ENCODE results near the gene GDF15. TPM values are rescaled to one million over a fixed set of nuclear protein-coding genes. Genes with fewer than 3 reads are reported as not detected.
A peak's percentile ranks its signal among the peaks of the same experiment; 100 is the strongest.

GDF15 gene
- total RNA-seq, 2 donors from 2014 or later, result 0.45 to 0.50 TPM

- no peak overlapping the region for H3K27ac Mint-ChIP-seq
- H3K36me3 Mint-ChIP-seq (ENCODE audit: low read depth), result peaks cover 20% of the 10 kb centered on the region
- H3K4me3 Mint-ChIP-seq, result peak overlapping the region; percentile 59
- H3K27me3 Mint-ChIP-seq, result no peaks in the 10 kb centered on the region
- H3K9me3 Mint-ChIP-seq, result no peaks in the 10 kb centered on the region
- H3K4me1 Mint-ChIP-seq, result no peaks in the 10 kb centered on the region
- no peak for ATAC-seq (replicated peaks)
Measured at GRCh38 chr19:18433735-18434398, 47.9 kb downstream of the GDF15 start.

GRCh38 chr19:18434411-18435175 lies 48.6 kb downstream of the GDF15 start:
- H3K4me3 Mint-ChIP-seq, result peak overlapping the region; percentile 59
- H3K27ac Mint-ChIP-seq, result no peak overlapping the region
- peaks cover 20% of the 10 kb centered on the region for H3K36me3 Mint-ChIP-seq (ENCODE audit: low read depth)
- no peaks in the 10 kb centered on the region for H3K27me3 Mint-ChIP-seq
- no peaks in the 10 kb centered on the region for H3K4me1 Mint-ChIP-seq
- no peak for ATAC-seq (replicated peaks)
- no peaks in the 10 kb centered on the region for H3K9me3 Mint-ChIP-seq

- no peak overlapping the region for H3K4me3 Mint-ChIP-seq
- no peaks in the 10 kb centered on the region for H3K9me3 Mint-ChIP-seq
- no peak overlapping the region for H3K27ac Mint-ChIP-seq
- ATAC-seq (replicated peaks), result no peak
- peaks cover 20% of the 10 kb centered on the region for H3K36me3 Mint-ChIP-seq (ENCODE audit: low read depth)
- H3K4me1 Mint-ChIP-seq, result no peaks in the 10 kb centered on the region
- no peaks in the 10 kb centered on the region for H3K27me3 Mint-ChIP-seq
Measured at GRCh38 chr19:18435178-18435841, 49.4 kb downstream of the GDF15 start.

- Mint-ChIP-seq H3K27ac (no peak overlapping the region), H3K9me3 (no peaks in the 10 kb centered on the region), H3K4me1 (no peaks in the 10 kb centered on the region), H3K4me3 (peak overlapping the region; percentile 65), H3K36me3 (ENCODE audit: low read depth) (peaks cover 20% of the 10 kb centered on the region), H3K27me3 (no peaks in the 10 kb centered on the region)
- no peak for ATAC-seq (replicated peaks)
Measured at GRCh38 chr19:18435842-18436670, 50.1 kb downstream of the GDF15 start.

GRCh38 chr19:18436671-18437490 lies 50.9 kb downstream of the GDF15 start:
- Mint-ChIP-seq H3K36me3 (ENCODE audit: low read depth) (peaks cover 18% of the 10 kb centered on the region), H3K4me3 (peak overlapping the region; percentile 65), H3K4me1 (no peaks in the 10 kb centered on the region), H3K9me3 (no peaks in the 10 kb centered on the region), H3K27me3 (no peaks in the 10 kb centered on the region), H3K27ac (no peak overlapping the region)
- peak; percentile 51 for ATAC-seq (replicated peaks)

- ATAC-seq (replicated peaks), result peak; percentile 31
- Mint-ChIP-seq H3K9me3 (peaks cover 5% of the 10 kb centered on the region), H3K4me1 (peaks cover 7% of the 10 kb centered on the region), H3K36me3 (ENCODE audit: low read depth) (peaks cover 20% of the 10 kb centered on the region), H3K27me3 (no peaks in the 10 kb centered on the region), H3K4me3 (peak within 1 kb of the TSS; percentile 65), H3K27ac (no peak within 1 kb of the TSS)
Measured at GRCh38 chr19:18437491-18438330, 51.8 kb downstream of the GDF15 start, which contains the start of gene ISYNA1. TSS of gene ISYNA1 (minus strand) at chr19:18438133. CDS start at chr19:18437979, 154 bp downstream.

- Mint-ChIP-seq H3K4me1 (peaks cover 8% of the 10 kb centered on the region), H3K4me3 (no peak overlapping the region), H3K27ac (no peak overlapping the region), H3K9me3 (peaks cover 5% of the 10 kb centered on the region), H3K27me3 (no peaks in the 10 kb centered on the region), H3K36me3 (ENCODE audit: low read depth) (peaks cover 26% of the 10 kb centered on the region)
- no peak for ATAC-seq (replicated peaks)
Measured at GRCh38 chr19:18438331-18439024, 52.5 kb downstream of the GDF15 start.

Other genes with a start within 250 kb of the GDF15 start
- 10 to 100 TPM; 13.0 to 21.8 TPM for gene PIK3R2, start 233.0 kb upstream of the GDF15 start, total RNA-seq
- gene IFI30, start 212.3 kb upstream of the GDF15 start, total RNA-seq, result 10 to 100 TPM; 51.7 to 81.1 TPM
- gene MPV17L2, start 192.9 kb upstream of the GDF15 start, total RNA-seq, result 10 to 100 TPM in 1 of 2 donors, 1 to 10 TPM in 1; 4.2 to 12.0 TPM
- 1 to 10 TPM; 7.2 to 9.5 TPM for gene RAB3A, start 182.1 kb upstream of the GDF15 start, total RNA-seq
- gene PDE4C, start 159.7 kb upstream of the GDF15 start, total RNA-seq, result 1 to 10 TPM in 1 of 2 donors, under 1 TPM in 1; 0.95 to 1.4 TPM
- gene IQCN, start 111.7 kb upstream of the GDF15 start, total RNA-seq, result 1 to 10 TPM; 1.1 to 1.3 TPM
- 100 to 1,000 TPM; 177 to 324 TPM for gene JUND, start 104.5 kb upstream of the GDF15 start, total RNA-seq
- 100 to 1,000 TPM; 176 to 252 TPM for gene LSM4, start 63.1 kb upstream of the GDF15 start, total RNA-seq
- 10 to 100 TPM; 38.9 to 46.0 TPM for gene PGPEP1, start 45.6 kb upstream of the GDF15 start, total RNA-seq
- gene LRRC25, start 11.5 kb downstream of the GDF15 start, total RNA-seq, result not detected
- gene SSBP4, start 33.2 kb downstream of the GDF15 start, total RNA-seq, result 100 to 1,000 TPM in 1 of 2 donors, 10 to 100 TPM in 1; 73.8 to 169 TPM
- gene ISYNA1, start 52.0 kb downstream of the GDF15 start, total RNA-seq, result 10 to 100 TPM; 15.9 to 22.0 TPM
- 10 to 100 TPM; 23.7 to 41.8 TPM for gene ELL, start 135.9 kb downstream of the GDF15 start, total RNA-seq
- gene FKBP8, start 157.4 kb downstream of the GDF15 start, total RNA-seq, result 100 to 1,000 TPM; 222 to 320 TPM
- 100 to 1,000 TPM; 116 to 118 TPM for gene KXD1, start 171.7 kb downstream of the GDF15 start, total RNA-seq
- gene UBA52, start 185.7 kb downstream of the GDF15 start, total RNA-seq, result 1,000 to 10,000 TPM; 1,569 to 1,681 TPM
- 10 to 100 TPM; 36.3 to 46.6 TPM for gene REX1BD, start 202.6 kb downstream of the GDF15 start, total RNA-seq
- not detected for gene CRLF1, start 220.6 kb downstream of the GDF15 start, total RNA-seq
- gene TMEM59L, start 226.7 kb downstream of the GDF15 start, total RNA-seq, result under 1 TPM in 1 of 2 donors, not detected in 1; 0.48 TPM

All from activated T-helper 17 cell treated with anti-CD3 and anti-CD28 coated beads, Interleukin-2, amount 50 U/mL, for 72 hours (primary cell).